Neural crest cell (in vitro differentiated cells): ENCODE data around the gene MSLN. TPM values are rescaled to one million over a fixed set of nuclear protein-coding genes. Genes with fewer than 3 reads are reported as not detected.

Experiments
- DNase-seq: peaks from one replicate; pipeline ENCODE4 v3.0.0; 2021; ENCODE audit warnings: low read depth, mixed read lengths, low spot score
- H3K27ac Mint-ChIP-seq: one replicate; pipeline ENCODE4 v1.8.0; 2021; ENCODE audit warnings: mild to moderate bottlenecking, mixed read lengths; ENCODE audit not compliant: unreplicated experiment
- H3K27me3 Mint-ChIP-seq: 2 replicates; pipeline ENCODE4 v1.8.0; 2021; ENCODE audit warnings: low read depth, mild to moderate bottlenecking, mixed read lengths
- H3K36me3 Mint-ChIP-seq: 2 replicates; pipeline ENCODE4 v1.8.0; 2021; ENCODE audit warnings: low read depth, mild to moderate bottlenecking, mixed read lengths
- H3K4me1 Mint-ChIP-seq: 2 replicates; pipeline ENCODE4 v1.8.0; 2021; ENCODE audit warnings: mixed read lengths
- H3K4me3 Mint-ChIP-seq: one replicate; pipeline ENCODE4 v1.8.0; 2021; ENCODE audit warnings: mild to moderate bottlenecking, mixed read lengths
- H3K9me3 Mint-ChIP-seq: 2 replicates; pipeline ENCODE4 v1.8.0; 2021; ENCODE audit warnings: mixed read lengths
- total RNA-seq: library from RNA; stranded (reverse); gene quantifications from 2 replicates; pipeline ENCODE4 v1.2.1, GENCODE V29; 2021
- TF ChIP-seq, protein P1 (sequence below): fragments of 200-600 bp; sonication (generic); conservative IDR thresholded peaks from 2 replicates; pipeline ENCODE4 v1.5.0; 2021; ENCODE audit warnings: antibody characterized with exemption, mild to moderate bottlenecking

Gene MSLN
- total RNA-seq, 1 donor from 2014 or later, result not detected

DNA sequence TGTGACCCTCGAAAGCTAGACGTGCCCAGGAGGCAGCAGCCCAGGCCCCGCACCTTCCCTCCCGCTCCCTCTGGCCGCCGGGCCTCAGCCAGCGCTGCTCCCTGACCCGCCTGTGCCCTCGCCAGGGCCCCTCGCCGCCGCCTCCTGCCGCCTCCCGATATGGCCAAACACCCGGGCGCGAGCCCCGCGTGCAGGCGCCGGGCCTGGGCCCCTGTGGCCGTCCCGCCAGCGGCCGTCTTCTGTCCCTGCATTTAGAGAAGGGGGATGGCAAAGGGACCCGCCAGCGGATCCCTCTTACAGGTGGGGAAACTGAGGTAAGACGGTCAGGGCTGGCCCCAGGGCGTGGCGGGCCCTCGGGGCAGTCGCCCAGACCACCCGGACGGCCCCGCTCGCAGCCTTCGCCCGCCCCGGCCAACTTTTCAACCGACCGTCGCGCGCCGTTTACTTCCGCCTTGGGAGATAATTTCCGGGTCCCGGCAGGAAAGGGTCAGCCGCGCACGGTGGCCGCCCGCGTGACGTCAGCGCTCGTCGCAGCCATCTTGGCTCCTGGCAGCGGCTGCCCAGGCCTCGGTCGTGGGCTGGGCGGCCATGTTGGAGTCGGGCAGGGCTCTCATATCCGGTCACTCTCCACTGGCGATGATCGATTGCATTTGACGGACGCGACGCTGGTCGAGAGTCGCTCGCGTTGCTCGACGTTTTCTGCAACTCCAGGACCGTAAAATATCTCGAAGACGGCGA is 47.0 kb downstream of the MSLN start:
- Mint-ChIP-seq H3K36me3 (peaks cover 3% of the 10 kb centered on the region), H3K27me3 (peaks cover 71% of the 10 kb centered on the region), H3K27ac (peak overlapping the region; percentile 71), H3K4me1 (peaks cover 5% of the 10 kb centered on the region), H3K9me3 (peaks cover 2% of the 10 kb centered on the region), H3K4me3 (peak overlapping the region; percentile 93)
- TF ChIP-seq, protein P1, sequence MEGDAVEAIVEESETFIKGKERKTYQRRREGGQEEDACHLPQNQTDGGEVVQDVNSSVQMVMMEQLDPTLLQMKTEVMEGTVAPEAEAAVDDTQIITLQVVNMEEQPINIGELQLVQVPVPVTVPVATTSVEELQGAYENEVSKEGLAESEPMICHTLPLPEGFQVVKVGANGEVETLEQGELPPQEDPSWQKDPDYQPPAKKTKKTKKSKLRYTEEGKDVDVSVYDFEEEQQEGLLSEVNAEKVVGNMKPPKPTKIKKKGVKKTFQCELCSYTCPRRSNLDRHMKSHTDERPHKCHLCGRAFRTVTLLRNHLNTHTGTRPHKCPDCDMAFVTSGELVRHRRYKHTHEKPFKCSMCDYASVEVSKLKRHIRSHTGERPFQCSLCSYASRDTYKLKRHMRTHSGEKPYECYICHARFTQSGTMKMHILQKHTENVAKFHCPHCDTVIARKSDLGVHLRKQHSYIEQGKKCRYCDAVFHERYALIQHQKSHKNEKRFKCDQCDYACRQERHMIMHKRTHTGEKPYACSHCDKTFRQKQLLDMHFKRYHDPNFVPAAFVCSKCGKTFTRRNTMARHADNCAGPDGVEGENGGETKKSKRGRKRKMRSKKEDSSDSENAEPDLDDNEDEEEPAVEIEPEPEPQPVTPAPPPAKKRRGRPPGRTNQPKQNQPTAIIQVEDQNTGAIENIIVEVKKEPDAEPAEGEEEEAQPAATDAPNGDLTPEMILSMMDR, result no peak
- DNase-seq, result peak; percentile 72

DNA sequence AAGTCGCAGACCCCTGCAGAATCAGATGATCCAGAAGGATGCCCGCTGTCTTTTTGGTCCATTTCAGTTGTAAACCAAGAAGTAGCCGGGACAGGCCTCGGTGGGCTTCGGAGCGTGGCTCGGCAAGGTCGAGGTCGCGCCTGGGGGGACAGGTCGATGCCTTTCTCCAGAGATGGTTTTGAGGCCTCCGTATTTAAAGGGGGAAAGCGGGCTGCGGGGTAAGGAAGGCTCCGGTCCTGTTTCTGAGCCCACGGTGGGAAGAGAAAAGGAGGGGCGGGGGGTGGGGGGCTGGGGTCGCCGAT is 47.5 kb downstream of the MSLN start:
- TF ChIP-seq, protein P1, result no peak
- no peak for DNase-seq
- peak overlapping the region; percentile 71 for H3K27ac Mint-ChIP-seq
- peaks cover 70% of the 10 kb centered on the region for H3K27me3 Mint-ChIP-seq
- peak overlapping the region; percentile 93 for H3K4me3 Mint-ChIP-seq
- peaks cover 3% of the 10 kb centered on the region for H3K36me3 Mint-ChIP-seq
- peaks cover 2% of the 10 kb centered on the region for H3K9me3 Mint-ChIP-seq
- peaks cover 5% of the 10 kb centered on the region for H3K4me1 Mint-ChIP-seq

DNA sequence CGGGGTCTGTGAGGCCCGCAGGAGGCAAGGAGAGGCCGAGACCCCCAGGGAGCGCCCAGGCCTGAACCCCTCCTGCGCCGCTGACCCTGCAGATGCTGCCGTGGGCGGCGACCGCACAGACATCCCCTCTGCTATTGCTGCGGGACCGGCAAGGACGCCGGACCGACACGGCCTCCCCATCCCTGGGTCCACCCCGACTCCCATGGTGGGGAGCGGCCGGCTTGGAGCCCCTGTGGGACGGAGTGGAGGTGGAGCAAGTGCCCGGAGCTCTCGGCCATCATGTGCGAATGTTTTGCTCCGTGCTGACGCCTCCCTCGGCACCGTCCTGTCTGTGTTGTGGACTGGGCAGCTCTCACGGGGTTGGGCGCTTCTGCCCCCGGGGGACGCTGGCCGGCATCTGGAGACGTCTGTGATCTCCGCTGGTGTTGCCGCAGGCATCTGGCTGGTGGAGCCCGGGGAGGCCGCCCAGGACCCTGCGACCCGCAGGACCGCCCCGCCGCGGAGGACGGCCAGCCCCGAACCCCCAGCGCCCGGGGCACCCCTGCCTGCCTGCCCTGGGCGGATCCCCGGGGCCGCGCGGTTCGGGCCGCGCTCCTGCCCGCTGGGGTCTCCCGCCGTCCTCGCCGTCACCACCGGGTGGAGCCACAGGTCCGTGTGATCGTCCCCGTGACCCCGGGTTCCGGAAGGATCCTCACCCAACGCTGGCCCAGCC is 52.8 kb downstream of the MSLN start:
- DNase-seq, result peak; percentile 70
- H3K9me3 Mint-ChIP-seq, result no peaks in the 10 kb centered on the region
- peaks cover 4% of the 10 kb centered on the region for H3K4me1 Mint-ChIP-seq
- no peak overlapping the region for H3K27ac Mint-ChIP-seq
- TF ChIP-seq, protein P1, result peak; percentile 79
- H3K4me3 Mint-ChIP-seq, result peak overlapping the region; percentile 57
- H3K36me3 Mint-ChIP-seq, result no peaks in the 10 kb centered on the region
- peaks cover 53% of the 10 kb centered on the region for H3K27me3 Mint-ChIP-seq

DNA sequence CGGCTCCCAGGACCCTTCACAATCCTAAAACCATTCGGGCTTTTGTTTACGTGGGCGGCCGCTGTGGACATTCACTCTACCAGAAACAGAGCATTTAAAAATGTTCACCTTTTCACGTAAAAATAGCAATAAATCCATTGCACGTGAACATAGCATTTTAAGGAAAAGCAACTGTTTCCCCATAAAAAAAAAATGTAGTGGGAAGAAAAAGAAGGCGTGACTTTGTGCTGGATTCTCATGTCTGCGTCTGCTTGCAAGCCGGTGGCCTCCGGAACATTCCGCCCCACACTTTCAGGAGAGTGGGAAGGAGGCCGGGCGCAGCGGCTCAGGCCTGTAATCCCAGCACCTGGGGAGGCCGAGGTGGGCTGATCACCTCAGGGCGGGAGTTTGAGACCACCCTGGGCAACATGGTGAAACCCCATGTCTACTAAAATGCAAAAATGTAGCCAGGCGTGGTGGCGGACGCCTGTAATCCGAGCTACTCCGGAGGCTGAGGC is 53.4 kb downstream of the MSLN start:
- TF ChIP-seq, protein P1, result peak; percentile 7
- Mint-ChIP-seq H3K4me1 (peaks cover 4% of the 10 kb centered on the region), H3K36me3 (no peaks in the 10 kb centered on the region), H3K27ac (no peak overlapping the region), H3K27me3 (peaks cover 47% of the 10 kb centered on the region), H3K4me3 (no peak overlapping the region), H3K9me3 (no peaks in the 10 kb centered on the region)
- DNase-seq, result no peak

DNA sequence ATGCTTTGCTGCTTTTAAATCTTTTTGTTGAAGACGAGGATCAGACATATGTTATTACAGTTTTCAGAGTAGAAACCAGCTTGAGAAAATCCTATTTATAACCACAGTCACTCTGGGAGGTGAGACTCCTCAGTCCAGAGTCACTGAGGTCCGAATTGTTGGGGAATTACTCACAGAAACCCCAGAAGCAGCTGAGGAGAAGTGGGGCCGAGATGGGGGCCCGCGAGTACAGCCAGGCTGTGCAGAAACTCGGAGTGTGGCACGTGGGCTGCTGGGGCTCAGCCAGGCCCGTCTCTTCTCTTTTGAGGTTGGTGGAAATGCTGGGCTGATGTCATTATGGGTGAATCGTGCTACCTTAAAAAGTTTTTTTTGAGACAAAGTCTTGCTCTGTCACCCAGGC is 54.4 kb downstream of the MSLN start:
- peaks cover 4% of the 10 kb centered on the region for H3K4me1 Mint-ChIP-seq
- no peak overlapping the region for H3K4me3 Mint-ChIP-seq
- H3K36me3 Mint-ChIP-seq, result no peaks in the 10 kb centered on the region
- TF ChIP-seq, protein P1, result no peak
- DNase-seq, result no peak
- no peak overlapping the region for H3K27ac Mint-ChIP-seq
- no peaks in the 10 kb centered on the region for H3K9me3 Mint-ChIP-seq
- H3K27me3 Mint-ChIP-seq, result peaks cover 44% of the 10 kb centered on the region
